HCT116 (cell line): ENCODE data around the gene MACROH2A1.

Experiments
- ATF3 ChIP-seq: IDR thresholded peaks from 2 replicates; pipeline ENCODE4 v1.6.1; 2012
- CBX3 ChIP-seq: IDR thresholded peaks from 2 replicates; pipeline ENCODE4 v1.6.1; 2012; ENCODE audit warnings: low read depth
- CEBPB ChIP-seq: IDR thresholded peaks from 2 replicates; pipeline ENCODE4 v1.6.1; 2012; ENCODE audit warnings: low read depth
- EZH2 ChIP-seq: fragments of 200-600 bp; sonication (generic); IDR thresholded peaks from 2 replicates; pipeline ENCODE4 v1.6.1; 2017; ENCODE audit warnings: antibody characterized with exemption, mixed run types
- EZH2phosphoT487 ChIP-seq: fragments of 200-600 bp; IDR thresholded peaks from 2 replicates; pipeline ENCODE4 v1.6.1; 2018; ENCODE audit warnings: antibody characterized with exemption, borderline replicate concordance
- MAX ChIP-seq: IDR thresholded peaks from 2 replicates; pipeline ENCODE4 v1.6.1; 2012
- POLR2A ChIP-seq: IDR thresholded peaks from 2 replicates; pipeline ENCODE4 v1.7.0; 2011; ENCODE audit warnings: borderline replicate concordance; ENCODE audit not compliant: insufficient read depth, insufficient read length; ENCODE audit errors: extremely low read depth
- REST ChIP-seq: IDR thresholded peaks from 2 replicates; pipeline ENCODE4 v1.6.1; 2012; ENCODE audit warnings: low read depth
- SP1 ChIP-seq: IDR thresholded peaks from 2 replicates; pipeline ENCODE4 v1.6.1; 2012; ENCODE audit warnings: low read depth
- YY1 ChIP-seq: IDR thresholded peaks from 2 replicates; pipeline ENCODE4 v1.6.1; 2011; ENCODE audit warnings: low read length, low read depth, moderate library complexity, mild to moderate bottlenecking; ENCODE audit not compliant: insufficient replicate concordance; ENCODE audit errors: extremely low read depth
- ZBTB33 ChIP-seq: IDR thresholded peaks from 2 replicates; pipeline ENCODE4 v1.6.1; 2011; ENCODE audit warnings: mild to moderate bottlenecking, low read length, moderate library complexity; ENCODE audit not compliant: insufficient replicate concordance; ENCODE audit errors: extremely low read depth
- TF ChIP-seq, protein P1 (sequence below), 3 experiments: fragments of 200-600 bp in 1 of 3; sonication (generic) in 1 of 3; IDR thresholded peaks in 2 of 3; conservative IDR thresholded peaks in 1 of 3; 2 replicates each; pipeline ENCODE4 v1.5.1; 2012 to 2017; ENCODE audit warnings: low read depth in 2 of 3, low read length in 2 of 3, antibody characterized with exemption in 1 of 3, borderline replicate concordance in 1 of 3, control low read depth in 1 of 3, mild to moderate bottlenecking in 1 of 3, mixed read lengths in 1 of 3, mixed run types in 1 of 3, moderate library complexity in 1 of 3; ENCODE audit not compliant: insufficient read depth in 1 of 3

DNA sequence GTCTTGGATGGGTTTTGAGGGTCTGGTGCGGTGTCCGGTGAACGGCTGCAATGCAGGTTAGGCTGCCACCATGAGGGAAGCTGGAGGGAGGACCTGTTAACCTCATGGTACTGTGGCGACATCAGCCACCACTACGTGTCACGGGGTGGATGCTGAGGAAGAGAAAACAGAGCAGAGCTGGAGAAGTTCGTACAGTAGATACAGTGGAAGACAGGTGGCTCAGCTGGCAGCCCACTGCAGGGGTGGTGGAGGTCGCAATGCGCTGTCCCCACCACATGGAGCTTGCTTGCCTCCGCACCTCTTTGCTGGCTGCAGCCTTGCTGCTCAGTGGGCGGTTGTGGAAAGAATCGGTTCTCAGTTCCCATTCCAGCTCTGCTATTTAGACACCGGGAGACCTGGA, 45.3 kb upstream of the MACROH2A1 start:
- TF ChIP-seq ATF3 (no peak), EZH2 (no peak), SP1 (no peak), REST (no peak), YY1 (no peak), CBX3 (no peak), EZH2phosphoT487 (no peak), CEBPB (no peak), POLR2A (no peak), MAX (no peak), ZBTB33 (no peak)
- TF ChIP-seq, protein P1, sequence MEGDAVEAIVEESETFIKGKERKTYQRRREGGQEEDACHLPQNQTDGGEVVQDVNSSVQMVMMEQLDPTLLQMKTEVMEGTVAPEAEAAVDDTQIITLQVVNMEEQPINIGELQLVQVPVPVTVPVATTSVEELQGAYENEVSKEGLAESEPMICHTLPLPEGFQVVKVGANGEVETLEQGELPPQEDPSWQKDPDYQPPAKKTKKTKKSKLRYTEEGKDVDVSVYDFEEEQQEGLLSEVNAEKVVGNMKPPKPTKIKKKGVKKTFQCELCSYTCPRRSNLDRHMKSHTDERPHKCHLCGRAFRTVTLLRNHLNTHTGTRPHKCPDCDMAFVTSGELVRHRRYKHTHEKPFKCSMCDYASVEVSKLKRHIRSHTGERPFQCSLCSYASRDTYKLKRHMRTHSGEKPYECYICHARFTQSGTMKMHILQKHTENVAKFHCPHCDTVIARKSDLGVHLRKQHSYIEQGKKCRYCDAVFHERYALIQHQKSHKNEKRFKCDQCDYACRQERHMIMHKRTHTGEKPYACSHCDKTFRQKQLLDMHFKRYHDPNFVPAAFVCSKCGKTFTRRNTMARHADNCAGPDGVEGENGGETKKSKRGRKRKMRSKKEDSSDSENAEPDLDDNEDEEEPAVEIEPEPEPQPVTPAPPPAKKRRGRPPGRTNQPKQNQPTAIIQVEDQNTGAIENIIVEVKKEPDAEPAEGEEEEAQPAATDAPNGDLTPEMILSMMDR (IDR thresholded peaks at IDR 0.05 in 2 of 3, conservative IDR thresholded peaks at IDR 0.05 in 1 of 3; ENCODE audit: borderline replicate concordance in 1 of 3, insufficient read depth in 1 of 3, low read depth in 2 of 3, low read length in 2 of 3): no peak
